SK-N-SH (cell line): ENCODE results near the gene NCKAP5. TPM values are rescaled to one million over a fixed set of nuclear protein-coding genes. Genes with fewer than 3 reads are reported as not detected.

Source experiments
- CTCF ChIA-PET: fragments of 300-600, 350-600 bp; formaldehyde crosslinking; extraction: SDS; loops from one replicate; lab custom pipeline; 2021; lab: Yijun Ruan, JAX
- POLR2A ChIA-PET: fragments of 350-600 bp; sonication (Branson Sonifier 250); formaldehyde crosslinking; extraction: SDS; loops from one replicate; lab custom pipeline; 2020; ENCODE audit warnings: antibody characterized with exemption, inconsistent platforms; lab: Yijun Ruan, JAX
- DNase-seq: peaks from one replicate; pipeline ENCODE4 v3.0.0; 2012
- H2AFZ ChIP-seq: fragments of 200-600 bp; sonication (generic); 2 replicates; pipeline ENCODE4 v1.8.1; 2016; ENCODE audit warnings: antibody characterized with exemption, mild to moderate bottlenecking, low read depth
- H3F3A ChIP-seq: fragments of 200-600 bp; sonication (generic); replicated peaks from 2 replicates; pipeline ENCODE3; 2016; ENCODE audit warnings: antibody characterized with exemption, mild to moderate bottlenecking; ENCODE audit not compliant: insufficient read depth
- H3K27ac ChIP-seq, 2 experiments: fragments of 200-500 bp in 1 of 2; fragments of 200-600 bp in 1 of 2; sonication (Bioruptor generic) in 1 of 2; sonication (generic), shearing (Covaris generic) in 1 of 2; 2 replicates each; pipeline versions ENCODE4 v1.5.1 to v1.6.1; 2014 to 2016; ENCODE audit warnings: low read depth in 2 of 2, inconsistent platforms in 1 of 2, low read length in 1 of 2, mild to moderate bottlenecking in 1 of 2, mixed read lengths in 1 of 2
- H3K27me3 ChIP-seq: fragments of 200-600 bp; sonication (generic), shearing (Covaris generic); 2 replicates; pipeline ENCODE4 v1.6.1; 2016; ENCODE audit warnings: mixed run types; ENCODE audit not compliant: insufficient read depth
- H3K36me3 ChIP-seq, 2 experiments: fragments of 200-500 bp in 1 of 2; fragments of 200-600 bp in 1 of 2; sonication (Bioruptor generic) in 1 of 2; sonication (generic) in 1 of 2; replicated peaks in 1 of 2; 2 replicates each; pipeline versions ENCODE3 to v1.5.1; 2014 to 2016; ENCODE audit warnings: low read length in 1 of 2, mild to moderate bottlenecking in 1 of 2; ENCODE audit not compliant: insufficient read depth in 2 of 2, control insufficient read depth in 1 of 2
- H3K4me1 ChIP-seq, 2 experiments: fragments of 200-500 bp in 1 of 2; fragments of 200-600 bp in 1 of 2; sonication (Bioruptor generic) in 1 of 2; sonication (generic), shearing (Covaris generic) in 1 of 2; 2 replicates each; pipeline versions ENCODE4 v1.5.1 to v1.6.1; 2014 to 2016; ENCODE audit warnings: low read depth in 1 of 2, low read length in 1 of 2, mixed run types in 1 of 2; ENCODE audit not compliant: insufficient read depth in 2 of 2, control insufficient read depth in 1 of 2
- H3K4me2 ChIP-seq: fragments of 200-600 bp; sonication (generic), shearing (Covaris generic); 2 replicates; pipeline ENCODE4 v1.6.1; 2017; ENCODE audit warnings: mixed run types
- H3K4me3 ChIP-seq, 2 experiments: fragments of 200-500 bp in 1 of 2; fragments of 200-600 bp in 1 of 2; sonication (Bioruptor generic) in 1 of 2; sonication (generic), shearing (Covaris generic) in 1 of 2; 2 replicates each; pipeline versions ENCODE4 v1.5.1 to v1.8.1; 2014 to 2016; ENCODE audit warnings: low read depth in 2 of 2, inconsistent platforms in 1 of 2, low read length in 1 of 2, mild to moderate bottlenecking in 1 of 2, mixed read lengths in 1 of 2, moderate library complexity in 1 of 2
- H3K79me2 ChIP-seq: fragments of 200-600 bp; sonication (generic); 2 replicates; pipeline ENCODE4 v1.8.1; 2017; ENCODE audit warnings: mild to moderate bottlenecking; ENCODE audit not compliant: insufficient read depth
- H3K9ac ChIP-seq: fragments of 200-600 bp; sonication (generic); 2 replicates; pipeline ENCODE4 v1.6.1; 2017; ENCODE audit warnings: mixed run types
- H3K9me2 ChIP-seq: fragments of 200-600 bp; sonication (generic); 2 replicates; pipeline ENCODE4 v1.6.1; 2017; ENCODE audit warnings: mixed run types
- H3K9me3 ChIP-seq: fragments of 200-600 bp; sonication (generic); 2 replicates; pipeline ENCODE4 v1.6.1; 2017; ENCODE audit warnings: mixed run types, mild to moderate bottlenecking, moderate library complexity
- H4K20me1 ChIP-seq: fragments of 200-600 bp; sonication (generic); 2 replicates; pipeline ENCODE4 v1.6.1; 2017; ENCODE audit warnings: mild to moderate bottlenecking, mixed run types; ENCODE audit not compliant: insufficient read depth
- CHD2 ChIP-seq: fragments of 150-350 bp; IDR thresholded peaks from 2 replicates; pipeline ENCODE4 v1.6.1; 2018; ENCODE audit warnings: low read length; ENCODE audit not compliant: partially characterized antibody
- EP300 ChIP-seq, 2 experiments: IDR thresholded peaks; 2 replicates each; pipeline versions ENCODE4 v1.4.0 to v1.6.1; 2012; ENCODE audit warnings: borderline replicate concordance in 1 of 2, low read depth in 1 of 2, low read length in 1 of 2
- FOXM1 ChIP-seq: IDR thresholded peaks from 2 replicates; pipeline ENCODE4 v1.4.0; 2012; ENCODE audit warnings: low read depth, mild to moderate bottlenecking
- GABPA ChIP-seq: IDR thresholded peaks from 2 replicates; pipeline ENCODE4 v1.4.0; 2012; ENCODE audit warnings: low read depth, mild to moderate bottlenecking
- GATA2 ChIP-seq: sonication (generic); formaldehyde crosslinking; IDR thresholded peaks from 2 replicates; pipeline ENCODE4 v1.5.0; 2020; ENCODE audit warnings: mild to moderate bottlenecking, missing genetic modification reagents
- JUND ChIP-seq: IDR thresholded peaks from 2 replicates; pipeline ENCODE4 v1.4.0; 2012
- MEF2A ChIP-seq: IDR thresholded peaks from 2 replicates; pipeline ENCODE4 v1.4.0; 2012; ENCODE audit warnings: low read depth, borderline replicate concordance
- MXI1 ChIP-seq: IDR thresholded peaks from 2 replicates; pipeline ENCODE4 v1.6.1; 2012; ENCODE audit warnings: mild to moderate bottlenecking, low read depth, low read length, improper control_type of control experiment
- NFIC ChIP-seq: IDR thresholded peaks from 2 replicates; pipeline ENCODE4 v1.4.0; 2012; ENCODE audit warnings: borderline replicate concordance
- NRF1 ChIP-seq: IDR thresholded peaks from 2 replicates; pipeline ENCODE4 v1.6.1; 2012; ENCODE audit warnings: low read depth, mild to moderate bottlenecking, low read length
- RCOR1 ChIP-seq: fragments of 150-350 bp; IDR thresholded peaks from 2 replicates; pipeline ENCODE4 v1.6.1; 2017; ENCODE audit warnings: antibody characterized with exemption, low read length
- RFX5 ChIP-seq: IDR thresholded peaks from 2 replicates; pipeline ENCODE4 v1.6.1; 2012; ENCODE audit warnings: mild to moderate bottlenecking, improper control_type of control experiment, low read length
- SIN3A ChIP-seq: IDR thresholded peaks from 2 replicates; pipeline ENCODE4 v1.6.1; 2012; ENCODE audit warnings: low read depth, mild to moderate bottlenecking, low read length, moderate library complexity, borderline replicate concordance
- TAF1 ChIP-seq: IDR thresholded peaks from 2 replicates; pipeline ENCODE4 v1.6.1; 2012; ENCODE audit warnings: low read depth, mild to moderate bottlenecking, low read length, moderate library complexity, borderline replicate concordance
- TCF12 ChIP-seq: IDR thresholded peaks from 2 replicates; pipeline ENCODE4 v1.4.0; 2012
- TEAD4 ChIP-seq: IDR thresholded peaks from 2 replicates; pipeline ENCODE4 v1.4.0; 2012; ENCODE audit warnings: mild to moderate bottlenecking, borderline replicate concordance; ENCODE audit not compliant: insufficient read depth
- YY1 ChIP-seq: IDR thresholded peaks from 2 replicates; pipeline ENCODE4 v1.4.0; 2012; ENCODE audit warnings: low read depth, mild to moderate bottlenecking
- WGBS: methylation state at CpG from one replicate; pipeline ENCODE4 v1.1.6; 2017; ENCODE audit warnings: low lambda C conversion rate; 5-methylcytosine and 5-hydroxymethylcytosine counted together
- polyA plus RNA-seq, 3 experiments: library from polyadenylated mRNA; depleted of rRNA; stranded (reverse); fragments of >200 nt; gene quantifications; 2 replicates each; pipeline ENCODE4 v1.2.3, GENCODE V29; 2012
- TF ChIP-seq, protein P1 (sequence below): fragments of 150-350 bp; IDR thresholded peaks from 2 replicates; pipeline ENCODE4 v1.6.1; 2017; ENCODE audit warnings: antibody characterized with exemption, low read length, low read depth, borderline replicate concordance
- TF ChIP-seq, protein P2 (sequence below): fragments of 150-350 bp; IDR thresholded peaks from 2 replicates; pipeline ENCODE4 v1.6.1; 2016; ENCODE audit warnings: mild to moderate bottlenecking, low read depth, low read length
- TF ChIP-seq, protein P3 (sequence below): IDR thresholded peaks from 2 replicates; pipeline ENCODE4 v1.6.1; 2012; ENCODE audit warnings: mild to moderate bottlenecking, low read depth, low read length, moderate library complexity

Gene NCKAP5
- polyA plus RNA-seq, 1 of the 3 experiments (the other 2 are of a cell fraction), result 0.02 TPM

DNA sequence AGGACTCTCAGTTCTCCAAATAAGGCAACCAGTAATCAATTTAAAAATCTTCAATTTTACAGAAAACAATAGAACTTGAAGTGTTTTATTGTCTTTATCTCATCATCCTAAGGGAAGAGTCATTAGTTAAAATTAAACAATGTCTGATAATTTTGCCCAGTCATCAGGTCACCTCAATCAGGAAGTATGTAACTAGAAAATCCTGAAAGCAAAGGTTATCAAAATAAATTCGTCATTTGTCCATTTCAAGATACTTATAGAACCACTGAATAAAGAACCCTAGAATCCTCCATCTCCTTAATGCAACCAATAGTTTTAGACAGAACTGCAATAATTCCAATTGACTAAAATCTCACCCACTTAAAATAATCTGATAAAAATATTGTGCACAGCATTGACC is 115.2 kb downstream of the NCKAP5 start:
- Histone ChIP-seq H3K79me2 (no peaks in the 10 kb centered on the region), H4K20me1 (no peaks in the 10 kb centered on the region), H3K9me2 (no peaks in the 10 kb centered on the region), H3K36me3 (no peaks in the 10 kb centered on the region), H3F3A (no peaks in the 10 kb centered on the region), H3K4me2 (no peak overlapping the region), H3K27ac (no peak overlapping the region), H3K27me3 (no peaks in the 10 kb centered on the region), H3K4me3 (no peak overlapping the region), H3K9me3 (no peaks in the 10 kb centered on the region), H2AFZ (no peak overlapping the region), H3K9ac (no peak overlapping the region), H3K4me1 (no peaks in the 10 kb centered on the region)
- WGBS, result 11% methylated on average over 1 of the region's 1 CpG
- TF ChIP-seq, protein P1, sequence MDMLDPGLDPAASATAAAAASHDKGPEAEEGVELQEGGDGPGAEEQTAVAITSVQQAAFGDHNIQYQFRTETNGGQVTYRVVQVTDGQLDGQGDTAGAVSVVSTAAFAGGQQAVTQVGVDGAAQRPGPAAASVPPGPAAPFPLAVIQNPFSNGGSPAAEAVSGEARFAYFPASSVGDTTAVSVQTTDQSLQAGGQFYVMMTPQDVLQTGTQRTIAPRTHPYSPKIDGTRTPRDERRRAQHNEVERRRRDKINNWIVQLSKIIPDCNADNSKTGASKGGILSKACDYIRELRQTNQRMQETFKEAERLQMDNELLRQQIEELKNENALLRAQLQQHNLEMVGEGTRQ, result no peak
- TF ChIP-seq FOXM1, result no peak
- TF ChIP-seq, protein P2, sequence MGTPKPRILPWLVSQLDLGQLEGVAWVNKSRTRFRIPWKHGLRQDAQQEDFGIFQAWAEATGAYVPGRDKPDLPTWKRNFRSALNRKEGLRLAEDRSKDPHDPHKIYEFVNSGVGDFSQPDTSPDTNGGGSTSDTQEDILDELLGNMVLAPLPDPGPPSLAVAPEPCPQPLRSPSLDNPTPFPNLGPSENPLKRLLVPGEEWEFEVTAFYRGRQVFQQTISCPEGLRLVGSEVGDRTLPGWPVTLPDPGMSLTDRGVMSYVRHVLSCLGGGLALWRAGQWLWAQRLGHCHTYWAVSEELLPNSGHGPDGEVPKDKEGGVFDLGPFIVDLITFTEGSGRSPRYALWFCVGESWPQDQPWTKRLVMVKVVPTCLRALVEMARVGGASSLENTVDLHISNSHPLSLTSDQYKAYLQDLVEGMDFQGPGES, result no peak
- no peak for TF ChIP-seq SIN3A
- TF ChIP-seq RCOR1, result no peak
- TF ChIP-seq MEF2A, result no peak
- TF ChIP-seq CHD2, result no peak
- no peak for TF ChIP-seq TEAD4
- no peak for TF ChIP-seq GABPA
- TF ChIP-seq TCF12, result no peak
- no peak for TF ChIP-seq YY1
- no peak for TF ChIP-seq GATA2
- no peak for TF ChIP-seq EP300 (IDR thresholded peaks at IDR 0.05; ENCODE audit: borderline replicate concordance in 1 of 2, low read depth in 1 of 2, low read length in 1 of 2)
- no peak for TF ChIP-seq NRF1
- no peak for TF ChIP-seq TAF1
- no peak for TF ChIP-seq JUND
- DNase-seq, result no peak
- ChIA-PET CTCF (no interaction called here), POLR2A (no interaction called here)

DNA sequence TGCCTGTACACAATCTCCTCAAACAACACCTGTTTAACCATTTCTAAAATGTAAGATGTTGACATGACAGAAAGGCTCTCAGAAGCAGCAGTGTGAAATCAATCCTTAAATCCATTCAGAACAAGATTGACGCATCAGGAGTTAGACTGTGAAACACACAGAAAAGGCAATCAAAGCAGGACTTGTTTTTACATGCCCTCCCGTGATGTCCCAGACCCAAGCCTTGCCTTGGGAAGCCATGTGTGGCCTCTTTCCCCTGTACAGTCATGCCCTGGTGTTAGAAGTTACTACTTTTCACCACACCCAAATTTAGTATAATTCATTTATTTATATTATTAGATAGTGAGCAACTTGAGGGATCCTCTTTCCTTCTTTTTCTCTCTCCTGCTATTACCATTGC is 115.7 kb downstream of the NCKAP5 start:
- Histone ChIP-seq H3K4me3 (no peak overlapping the region), H3K4me1 (no peaks in the 10 kb centered on the region)
- no peak for DNase-seq
- WGBS, result 53% methylated on average over 2 of the region's 2 CpGs
- TF ChIP-seq, protein P3, sequence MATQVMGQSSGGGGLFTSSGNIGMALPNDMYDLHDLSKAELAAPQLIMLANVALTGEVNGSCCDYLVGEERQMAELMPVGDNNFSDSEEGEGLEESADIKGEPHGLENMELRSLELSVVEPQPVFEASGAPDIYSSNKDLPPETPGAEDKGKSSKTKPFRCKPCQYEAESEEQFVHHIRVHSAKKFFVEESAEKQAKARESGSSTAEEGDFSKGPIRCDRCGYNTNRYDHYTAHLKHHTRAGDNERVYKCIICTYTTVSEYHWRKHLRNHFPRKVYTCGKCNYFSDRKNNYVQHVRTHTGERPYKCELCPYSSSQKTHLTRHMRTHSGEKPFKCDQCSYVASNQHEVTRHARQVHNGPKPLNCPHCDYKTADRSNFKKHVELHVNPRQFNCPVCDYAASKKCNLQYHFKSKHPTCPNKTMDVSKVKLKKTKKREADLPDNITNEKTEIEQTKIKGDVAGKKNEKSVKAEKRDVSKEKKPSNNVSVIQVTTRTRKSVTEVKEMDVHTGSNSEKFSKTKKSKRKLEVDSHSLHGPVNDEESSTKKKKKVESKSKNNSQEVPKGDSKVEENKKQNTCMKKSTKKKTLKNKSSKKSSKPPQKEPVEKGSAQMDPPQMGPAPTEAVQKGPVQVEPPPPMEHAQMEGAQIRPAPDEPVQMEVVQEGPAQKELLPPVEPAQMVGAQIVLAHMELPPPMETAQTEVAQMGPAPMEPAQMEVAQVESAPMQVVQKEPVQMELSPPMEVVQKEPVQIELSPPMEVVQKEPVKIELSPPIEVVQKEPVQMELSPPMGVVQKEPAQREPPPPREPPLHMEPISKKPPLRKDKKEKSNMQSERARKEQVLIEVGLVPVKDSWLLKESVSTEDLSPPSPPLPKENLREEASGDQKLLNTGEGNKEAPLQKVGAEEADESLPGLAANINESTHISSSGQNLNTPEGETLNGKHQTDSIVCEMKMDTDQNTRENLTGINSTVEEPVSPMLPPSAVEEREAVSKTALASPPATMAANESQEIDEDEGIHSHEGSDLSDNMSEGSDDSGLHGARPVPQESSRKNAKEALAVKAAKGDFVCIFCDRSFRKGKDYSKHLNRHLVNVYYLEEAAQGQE, result no peak
- TF ChIP-seq NFIC (no peak), EP300 (IDR thresholded peaks at IDR 0.05; ENCODE audit: borderline replicate concordance in 1 of 2, low read depth in 1 of 2, low read length in 1 of 2) (no peak), SIN3A (no peak), RCOR1 (no peak), MXI1 (no peak), RFX5 (no peak)
- TF ChIP-seq, all 33 proteins: peak for 0
- ChIA-PET CTCF (no interaction called here), POLR2A (no interaction called here)
- no peaks in the 10 kb centered on the region for H3K9me3 ChIP-seq
- H4K20me1 ChIP-seq, result no peaks in the 10 kb centered on the region
- H3K79me2 ChIP-seq, result no peaks in the 10 kb centered on the region
- no peak overlapping the region for H2AFZ ChIP-seq
- H3K4me2 ChIP-seq, result no peak overlapping the region
- no peaks in the 10 kb centered on the region; the same call in 1 of the 2 replicates for H3K27me3 ChIP-seq
- H3K27ac ChIP-seq, result no peak overlapping the region
- no peak overlapping the region for H3K9ac ChIP-seq
- H3F3A ChIP-seq, result no peaks in the 10 kb centered on the region
- H3K9me2 ChIP-seq, result no peaks in the 10 kb centered on the region
- no peaks in the 10 kb centered on the region for H3K36me3 ChIP-seq
